Astrocyte (in vitro differentiated cells and primary cell): ENCODE results near the gene COQ8A.

Experiments used
- CTCF ChIP-seq: IDR thresholded peaks from 2 replicates; pipeline ENCODE4 v1.5.1; 2011; ENCODE audit warnings: low read depth, mild to moderate bottlenecking, inconsistent platforms, low read length, moderate library complexity; ENCODE audit not compliant: insufficient read depth
- EZH2 ChIP-seq: IDR thresholded peaks from 2 replicates; pipeline ENCODE4 v1.6.1; 2012; ENCODE audit warnings: mild to moderate bottlenecking, low read length, inconsistent platforms; ENCODE audit not compliant: insufficient read depth

GRCh38 chr1:226954337-226954736 lies 14.2 kb downstream of the COQ8A start:
- TF ChIP-seq EZH2: no peak
- TF ChIP-seq CTCF: no peak
